ENCODE measurements around the gene EEF1G. TPM values are rescaled to one million over a fixed set of nuclear protein-coding genes. Genes with fewer than 3 reads are reported as not detected.
A peak's percentile ranks its signal among the peaks of the same experiment; 100 is the strongest.

The EEF1G gene
- total and polyA plus RNA-seq, 9 of the 15 experiments (the other 6 are each of a cell fraction or from before 2014, with no cell fraction given) = 985 to 2,349 (median 2,035) TPM

DNA sequence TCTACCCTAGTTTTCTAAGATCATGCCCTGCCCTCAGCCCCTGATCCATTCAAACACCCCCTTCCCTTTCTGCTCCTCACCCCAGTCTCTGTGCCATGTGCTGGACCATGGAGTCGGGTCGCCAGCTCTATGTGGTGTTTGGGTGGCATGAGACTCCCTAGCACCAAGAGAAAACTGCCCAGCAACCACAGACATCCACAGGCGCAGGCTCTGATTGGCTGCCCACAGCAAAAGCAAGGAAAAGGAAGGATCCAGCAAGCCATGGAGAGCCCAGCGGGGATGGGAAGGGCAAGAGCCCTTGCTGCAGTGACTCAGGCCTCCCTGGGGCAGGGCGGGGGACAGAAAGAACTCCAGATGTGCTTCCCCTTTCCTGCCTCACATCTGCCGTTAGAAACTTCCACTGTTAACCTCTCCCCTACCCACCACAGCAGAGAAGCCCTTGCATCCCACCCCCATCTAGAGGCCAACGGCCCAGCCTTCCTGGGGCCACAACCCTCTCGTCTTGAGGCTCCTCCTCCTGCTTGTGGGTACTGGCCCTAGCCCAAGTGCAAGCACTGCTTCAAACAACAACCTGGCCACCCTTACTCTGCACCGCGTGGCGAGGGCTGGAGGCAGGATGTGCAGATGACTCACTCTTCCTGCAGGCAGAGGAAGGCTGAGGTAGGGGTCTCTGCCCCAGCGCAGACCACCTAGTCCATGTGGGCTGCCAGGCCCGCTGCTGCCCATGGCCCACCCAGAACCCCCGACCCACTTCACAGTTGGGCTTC lies 17.4 kb downstream of the EEF1G start (continued):
- TF ChIP-seq HMBOX1 (IDR thresholded peaks at IDR 0.05) = peak; percentile 25; the same call in 1 of the 2 replicates
- peak; percentile 9; the same call in 1 of the 2 replicates for TF ChIP-seq TCF3 (CRISPR knock-in tag; IDR thresholded peaks at IDR 0.05)
- peak; percentile 80; the same call in 1 of the 2 replicates for TF ChIP-seq ZNF57 (CRISPR knock-in tag; IDR thresholded peaks at IDR 0.05)
- TF ChIP-seq ELK1 (CRISPR knock-in tag; IDR thresholded peaks at IDR 0.05) = no peak
- TF ChIP-seq NFYB (IDR thresholded peaks at IDR 0.05; ENCODE audit: extremely low read depth, insufficient read length) = peak; percentile 35
- TF ChIP-seq MGA (IDR thresholded peaks at IDR 0.05) = peak; percentile 84
- TF ChIP-seq MITF (IDR thresholded peaks at IDR 0.05) = no peak
- 0 out of 2 replicates have a peak, but pooled peaks have one; percentile 78 for TF ChIP-seq HIVEP1 (CRISPR knock-in tag; IDR thresholded peaks at IDR 0.05)
- TF ChIP-seq SMARCE1 (IDR thresholded peaks at IDR 0.05) = peak; percentile 78
- TF ChIP-seq NR2C1 (IDR thresholded peaks at IDR 0.05) = peak; percentile 20; the same call in 1 of the 2 replicates
- no peak for TF ChIP-seq NR2C1 (tag; IDR thresholded peaks at IDR 0.05)
- TF ChIP-seq EGR1 (conservative IDR thresholded peaks at IDR 0.05) = no peak

Data from K562 (cell line).